AG20443 (cell line): ENCODE results near the gene TRIO.
"Not testable (repeated sequence)": the region's sequence is repeated elsewhere in the genome, so short reads cannot be mapped to it uniquely, and the experiment has no call there.

Source experiments
- DNase-seq: peaks from one replicate; pipeline ENCODE4 v3.0.0; 2012; ENCODE audit warnings: low spot score, mixed read lengths

TRIO gene

DNA sequence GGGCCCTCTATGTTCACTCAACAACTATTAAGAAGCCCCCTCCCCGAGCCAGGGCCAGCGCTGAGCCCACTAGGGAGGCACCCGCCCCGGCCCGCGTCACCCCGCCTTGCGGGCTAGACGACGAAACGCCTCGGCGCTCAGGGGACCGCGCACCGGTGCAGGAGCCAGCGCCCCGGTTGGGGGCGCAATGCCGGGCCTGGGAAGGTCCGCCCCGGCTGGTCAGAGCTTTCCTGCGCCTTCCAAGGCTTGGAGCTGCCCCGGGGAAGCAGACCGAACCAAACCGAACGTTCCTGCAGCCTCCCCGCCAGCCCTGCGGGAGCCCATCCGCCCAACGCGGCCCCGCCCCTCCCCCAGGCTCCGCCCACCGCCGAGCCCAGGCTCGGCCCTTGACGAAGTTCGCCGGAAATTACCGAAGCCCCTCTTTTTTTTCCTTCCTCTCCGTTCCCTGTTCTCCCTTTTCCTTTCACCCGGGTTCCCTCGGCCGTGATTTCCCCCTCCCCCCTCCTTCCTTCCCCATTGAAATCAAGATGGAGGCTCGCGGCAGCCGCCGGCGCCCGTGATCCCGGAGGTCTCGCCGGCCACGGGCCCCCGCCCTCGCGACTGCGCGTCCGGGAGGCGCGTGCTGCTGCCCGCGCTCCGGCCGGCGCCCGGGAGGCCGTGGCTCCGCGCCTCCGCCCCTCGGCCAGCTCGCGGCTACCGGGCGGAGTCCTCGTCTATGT lies at the start of gene TRIO:
Gene TRIO, plus strand, starts transcription at position 516 of the 719 bp plus-strand sequence. CDS start 384 bp downstream, outside the sequence.
- peak; percentile 95 for DNase-seq

DNA sequence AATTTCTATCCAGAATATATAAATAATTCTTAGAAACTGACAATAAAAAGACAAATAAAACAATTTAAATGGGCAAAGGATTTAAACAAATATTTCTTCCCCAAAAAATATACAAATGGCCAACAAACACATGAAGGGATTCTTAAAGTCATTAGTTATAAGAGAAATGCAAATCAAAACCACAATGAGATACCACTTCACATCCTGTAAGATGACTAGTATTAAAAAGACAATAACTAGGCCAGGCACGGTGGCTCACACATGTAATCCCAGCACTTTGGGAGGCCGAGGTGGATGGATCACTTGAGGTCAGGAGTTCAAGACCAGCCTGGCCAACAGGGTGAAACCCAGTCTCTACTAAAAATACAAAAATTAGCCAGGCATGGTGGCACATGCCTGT lies 45.8 kb upstream of the TRIO start:
- DNase-seq: not testable (repeated sequence)

- DNase-seq: peak; percentile 50
Observed at GRCh38 chr5:14097998-14098471, 45.1 kb upstream of the TRIO start.

GRCh38 chr5:14100281-14100680 lies 42.9 kb upstream of the TRIO start:
- no peak for DNase-seq

DNA sequence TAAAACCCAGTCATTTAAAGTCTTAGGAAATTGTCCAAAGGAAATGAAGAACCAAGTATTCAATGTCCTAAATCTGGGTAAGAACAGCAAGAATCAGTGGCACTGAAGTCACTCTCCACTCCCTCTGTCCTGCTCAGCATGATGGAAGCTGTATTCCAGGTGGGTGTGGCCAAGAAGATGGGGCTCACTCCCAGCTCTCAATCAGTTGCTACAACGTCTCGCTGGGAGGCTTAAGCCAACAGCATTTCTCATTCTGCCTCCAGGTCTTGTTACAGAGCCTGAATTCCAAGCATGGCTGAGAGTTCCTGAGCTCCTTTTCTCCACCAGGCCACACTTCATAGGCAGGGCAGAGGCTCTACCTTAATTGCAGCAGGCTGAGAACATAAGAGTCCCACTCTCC lies 41.2 kb upstream of the TRIO start:
- peak; percentile 64 for DNase-seq

- no peak for DNase-seq
Observed at GRCh38 chr5:14102666-14103065, 40.5 kb upstream of the TRIO start.

GRCh38 chr5:14105718-14106410 lies 37.3 kb upstream of the TRIO start:
- DNase-seq: peak; percentile 64

DNA sequence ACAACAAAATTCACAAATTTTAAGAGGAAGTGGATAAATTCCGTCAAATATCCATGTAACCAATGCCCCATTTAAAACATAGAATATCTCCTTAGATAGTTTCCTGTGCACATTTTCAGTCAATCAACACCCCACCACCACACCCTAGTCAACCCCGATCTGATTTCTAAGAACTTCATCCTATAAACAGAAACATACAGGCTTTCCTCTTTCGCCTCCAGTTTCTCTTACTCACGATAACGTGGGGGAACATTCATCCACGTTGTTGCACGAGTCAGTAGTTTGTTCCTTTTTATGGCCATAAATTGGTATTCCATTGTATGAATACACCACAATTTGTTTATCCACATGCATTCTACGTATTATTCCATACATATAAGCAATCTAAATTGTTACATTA lies 35.6 kb upstream of the TRIO start:
- DNase-seq: no peak

- peak; percentile 71 for DNase-seq
Observed at GRCh38 chr5:14108170-14108996, 34.8 kb upstream of the TRIO start.

- DNase-seq: peak; percentile 64
Observed at GRCh38 chr5:14109041-14109747, 33.9 kb upstream of the TRIO start.

GRCh38 chr5:14109771-14110170 lies 33.4 kb upstream of the TRIO start:
- no peak for DNase-seq

DNA sequence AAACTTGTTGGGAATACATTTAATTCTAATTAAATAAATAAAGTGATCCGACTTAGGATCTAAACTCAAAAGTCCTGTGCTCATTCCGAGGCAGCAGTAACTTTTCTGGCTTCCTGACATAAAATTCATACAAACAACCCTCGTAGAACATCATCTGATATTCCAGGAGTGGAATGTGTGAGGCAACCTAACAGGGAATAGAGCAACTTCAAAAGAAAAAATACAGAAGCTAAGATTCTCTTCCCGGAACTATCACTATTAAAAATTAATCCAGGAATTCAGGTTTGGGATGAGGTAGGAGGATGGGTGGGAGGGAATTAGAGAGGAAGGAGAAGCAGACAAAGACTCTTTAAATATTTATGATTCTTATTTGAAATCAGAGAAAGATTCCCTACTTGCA lies 32.9 kb upstream of the TRIO start:
- no peak for DNase-seq

DNA sequence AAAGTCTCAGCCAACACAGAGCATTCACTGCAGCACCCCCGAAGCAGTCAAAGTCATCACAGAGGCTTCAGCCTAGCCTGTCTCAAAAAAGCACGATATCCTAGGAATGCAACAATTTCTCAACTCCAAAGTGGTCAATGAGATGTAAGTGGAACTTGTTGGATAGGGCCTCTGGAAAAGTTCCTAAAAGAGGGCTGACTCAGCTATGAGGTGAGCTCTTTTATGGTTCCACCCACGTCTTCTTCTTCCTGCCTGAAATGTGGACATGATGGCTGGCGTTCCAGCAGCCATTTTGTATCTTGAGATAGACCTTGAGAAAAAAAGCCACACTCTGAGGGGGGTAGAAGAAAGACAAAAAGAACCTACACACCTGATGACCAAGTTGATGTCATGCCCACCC lies 32.5 kb upstream of the TRIO start:
- DNase-seq: peak; percentile 83

DNA sequence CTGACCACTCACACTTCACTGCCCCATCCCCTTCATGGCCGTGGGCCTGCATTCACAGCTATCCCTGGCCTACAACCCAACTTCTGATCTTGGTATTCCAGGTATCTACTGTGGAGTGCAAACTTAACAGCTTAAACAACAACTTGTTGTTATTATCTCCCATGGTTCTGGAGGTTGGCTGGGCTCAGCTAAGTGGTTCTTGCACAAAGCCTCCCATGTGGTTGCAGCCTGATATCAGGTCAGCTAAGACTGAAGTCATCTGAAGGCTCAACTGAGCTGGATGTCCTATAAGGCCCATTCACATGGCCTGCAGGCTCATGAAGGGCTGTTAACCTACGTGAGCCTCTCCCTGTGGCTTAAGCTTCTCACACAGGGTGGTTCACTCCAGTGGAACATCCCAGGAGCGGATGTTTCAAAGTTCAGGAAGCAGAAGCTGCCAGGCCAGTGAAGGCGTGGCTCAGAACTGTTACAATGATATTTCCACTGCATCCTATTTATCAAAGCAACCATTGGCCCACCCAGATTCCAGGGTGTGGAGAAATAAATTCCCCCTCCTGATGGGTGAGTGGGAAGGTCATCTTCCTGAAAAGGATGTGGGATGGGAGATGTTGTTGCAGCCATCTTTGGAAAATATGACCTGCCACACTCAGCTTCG lies 30.0 kb upstream of the TRIO start:
- DNase-seq: no peak

- no peak for DNase-seq
Observed at GRCh38 chr5:14114615-14115251, 28.4 kb upstream of the TRIO start.

GRCh38 chr5:14115323-14115895 lies 27.7 kb upstream of the TRIO start:
- DNase-seq: no peak

GRCh38 chr5:14118551-14119320 lies 24.4 kb upstream of the TRIO start:
- no peak for DNase-seq

GRCh38 chr5:14120176-14120575 lies 23.0 kb upstream of the TRIO start:
- DNase-seq: no peak

DNA sequence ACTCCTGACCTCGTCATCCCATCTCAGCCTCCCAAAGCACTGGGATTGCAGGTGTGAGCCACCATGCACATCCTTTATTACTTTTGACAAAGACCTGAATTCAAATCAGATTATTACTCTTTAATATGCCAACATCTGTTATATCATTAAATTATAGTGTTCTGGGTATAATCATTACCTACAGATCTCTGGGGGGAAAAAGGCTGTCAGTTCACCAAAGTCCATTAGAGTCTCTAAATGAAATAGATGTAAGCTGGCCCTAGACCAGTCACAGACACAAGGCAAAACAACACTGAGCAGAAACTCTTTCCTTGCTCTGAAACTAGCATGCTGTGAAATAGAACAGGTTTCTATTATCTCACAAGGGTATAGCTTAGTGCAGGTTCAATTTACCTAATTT lies 21.6 kb upstream of the TRIO start:
- no peak for DNase-seq

DNA sequence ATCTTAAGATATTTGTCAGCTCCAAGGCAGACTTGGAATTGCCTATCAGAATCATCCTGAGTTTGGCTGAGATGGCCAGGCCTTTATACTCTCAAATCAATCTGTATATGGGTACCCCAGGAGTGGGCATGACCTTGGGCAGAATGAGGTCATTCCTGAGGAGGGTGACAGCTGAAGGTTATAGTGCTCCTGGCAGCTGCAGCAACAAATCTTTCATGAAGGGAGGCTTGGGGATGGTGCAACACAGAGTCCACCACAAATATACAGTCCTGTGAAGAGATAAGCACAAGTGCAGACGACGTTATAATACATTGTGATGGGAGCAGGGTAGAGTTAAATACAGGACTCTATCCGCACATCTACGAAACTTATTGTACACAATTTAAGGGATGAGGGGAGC lies 21.1 kb upstream of the TRIO start:
- DNase-seq: no peak
